Hepatocyte (in vitro differentiated cells): ENCODE data around the gene GPI.

ENCODE experiments used
- CTCF ChIP-seq: fragments of 200-600 bp; sonication (generic); IDR thresholded peaks from 2 replicates; pipeline ENCODE4 v1.5.1; 2016; ENCODE audit warnings: antibody characterized with exemption, mild to moderate bottlenecking; ENCODE audit not compliant: poor library complexity
- EZH2 ChIP-seq: fragments of 200-600 bp; sonication (generic); IDR thresholded peaks from 2 replicates; pipeline ENCODE4 v1.6.1; 2016; ENCODE audit warnings: antibody characterized with exemption, mild to moderate bottlenecking, borderline replicate concordance

DNA sequence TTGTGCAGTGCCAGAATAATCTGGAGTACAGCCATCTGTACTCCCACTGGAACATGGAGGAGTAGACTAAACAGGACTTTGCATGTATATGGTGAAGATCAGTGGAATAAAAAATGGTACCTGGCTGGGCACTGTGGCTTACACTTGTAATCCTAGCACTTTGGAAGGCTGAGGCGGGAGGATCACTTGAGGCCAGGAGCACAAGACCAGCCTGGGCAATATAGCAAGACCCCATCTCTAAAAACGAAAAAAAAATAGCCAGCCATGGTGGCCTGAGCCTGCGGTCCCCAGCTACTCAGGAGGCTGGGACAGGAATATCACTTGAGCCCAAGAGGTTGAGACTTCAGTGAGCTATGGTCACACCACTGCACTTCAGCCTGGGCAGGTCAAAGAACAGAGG lies 83.2 kb downstream of the GPI start:
- no peak for TF ChIP-seq CTCF
- no peak for TF ChIP-seq EZH2
